RWPE2 (cell line): ENCODE measurements around the gene CKAP4.

Experiments
- ATAC-seq: fragments of 200-7000 bp; cut with Tn5 transposase; 3 replicates; pipeline ENCODE4 v1.9.1; 2021; ENCODE audit warnings: low read depth
- DNase-seq: peaks from one replicate; pipeline ENCODE4 v3.0.0-alpha.2; 2020; ENCODE audit warnings: low spot score
- H3K27ac ChIP-seq: fragments of 450-650 bp; 2 replicates; pipeline ENCODE4 v1.5.1; 2017; ENCODE audit warnings: mild to moderate bottlenecking; ENCODE audit not compliant: poor library complexity, severe bottlenecking
- H3K27me3 ChIP-seq: fragments of 250-450 bp; sonication (Bioruptor Pico); 2 replicates; pipeline ENCODE4 v1.5.1; 2021; ENCODE audit warnings: mild to moderate bottlenecking, moderate library complexity; ENCODE audit not compliant: insufficient read depth, poor library complexity, severe bottlenecking
- H3K36me3 ChIP-seq: fragments of 250-450 bp; sonication (Bioruptor Pico); 2 replicates; pipeline ENCODE4 v1.5.1; 2020; ENCODE audit warnings: low read depth, mild to moderate bottlenecking, moderate library complexity
- H3K4me1 ChIP-seq: fragments of 250-450 bp; sonication (Bioruptor Pico); 2 replicates; pipeline ENCODE4 v1.5.1; 2021; ENCODE audit warnings: mild to moderate bottlenecking, moderate library complexity; ENCODE audit not compliant: insufficient read depth, poor library complexity, severe bottlenecking
- H3K4me3 ChIP-seq: fragments of 250-450 bp; sonication (Bioruptor Pico); 2 replicates; pipeline ENCODE4 v1.5.1; 2021; ENCODE audit warnings: mild to moderate bottlenecking, moderate library complexity; ENCODE audit not compliant: severe bottlenecking
- H3K9me3 ChIP-seq: fragments of 250-450 bp; sonication (Bioruptor Pico); 2 replicates; pipeline ENCODE4 v1.5.1; 2021; ENCODE audit warnings: mild to moderate bottlenecking, moderate library complexity; ENCODE audit not compliant: severe bottlenecking
- TF ChIP-seq, protein P1 (sequence below): fragments of 450-650 bp; IDR thresholded peaks from one replicate; pipeline ENCODE4 v1.5.1; 2017; ENCODE audit warnings: mild to moderate bottlenecking, moderate library complexity; ENCODE audit not compliant: poor library complexity, severe bottlenecking

The CKAP4 gene

DNA sequence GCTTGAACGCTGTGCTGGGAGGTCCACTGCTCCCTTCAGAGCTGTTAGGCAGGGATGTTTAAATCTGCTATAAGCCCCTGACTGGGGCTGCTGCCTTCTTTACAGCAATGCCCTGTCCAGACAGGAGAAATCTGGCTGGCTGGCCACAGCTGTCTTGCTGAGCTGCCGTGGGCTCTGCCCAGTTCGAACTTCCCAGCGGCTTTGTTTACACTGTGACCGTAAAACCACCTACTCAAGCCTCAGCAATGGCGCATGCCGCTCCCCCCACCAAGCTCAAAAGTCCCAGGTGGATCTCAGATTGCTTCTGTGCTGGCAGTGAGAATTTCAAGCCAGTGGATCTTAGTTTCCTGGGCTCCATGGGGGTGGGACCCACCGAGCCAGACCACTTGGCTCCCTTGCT lies 35.8 kb downstream of the CKAP4 start:
- Histone ChIP-seq H3K27me3 (peaks cover 10% of the 10 kb centered on the region), H3K9me3 (no peaks in the 10 kb centered on the region), H3K4me3 (no peak overlapping the region), H3K36me3 (no peaks in the 10 kb centered on the region), H3K4me1 (no peaks in the 10 kb centered on the region), H3K27ac (no peak overlapping the region)
- ATAC-seq (no peak), DNase-seq (no peak)
- TF ChIP-seq, protein P1, sequence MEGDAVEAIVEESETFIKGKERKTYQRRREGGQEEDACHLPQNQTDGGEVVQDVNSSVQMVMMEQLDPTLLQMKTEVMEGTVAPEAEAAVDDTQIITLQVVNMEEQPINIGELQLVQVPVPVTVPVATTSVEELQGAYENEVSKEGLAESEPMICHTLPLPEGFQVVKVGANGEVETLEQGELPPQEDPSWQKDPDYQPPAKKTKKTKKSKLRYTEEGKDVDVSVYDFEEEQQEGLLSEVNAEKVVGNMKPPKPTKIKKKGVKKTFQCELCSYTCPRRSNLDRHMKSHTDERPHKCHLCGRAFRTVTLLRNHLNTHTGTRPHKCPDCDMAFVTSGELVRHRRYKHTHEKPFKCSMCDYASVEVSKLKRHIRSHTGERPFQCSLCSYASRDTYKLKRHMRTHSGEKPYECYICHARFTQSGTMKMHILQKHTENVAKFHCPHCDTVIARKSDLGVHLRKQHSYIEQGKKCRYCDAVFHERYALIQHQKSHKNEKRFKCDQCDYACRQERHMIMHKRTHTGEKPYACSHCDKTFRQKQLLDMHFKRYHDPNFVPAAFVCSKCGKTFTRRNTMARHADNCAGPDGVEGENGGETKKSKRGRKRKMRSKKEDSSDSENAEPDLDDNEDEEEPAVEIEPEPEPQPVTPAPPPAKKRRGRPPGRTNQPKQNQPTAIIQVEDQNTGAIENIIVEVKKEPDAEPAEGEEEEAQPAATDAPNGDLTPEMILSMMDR, result no peak

DNA sequence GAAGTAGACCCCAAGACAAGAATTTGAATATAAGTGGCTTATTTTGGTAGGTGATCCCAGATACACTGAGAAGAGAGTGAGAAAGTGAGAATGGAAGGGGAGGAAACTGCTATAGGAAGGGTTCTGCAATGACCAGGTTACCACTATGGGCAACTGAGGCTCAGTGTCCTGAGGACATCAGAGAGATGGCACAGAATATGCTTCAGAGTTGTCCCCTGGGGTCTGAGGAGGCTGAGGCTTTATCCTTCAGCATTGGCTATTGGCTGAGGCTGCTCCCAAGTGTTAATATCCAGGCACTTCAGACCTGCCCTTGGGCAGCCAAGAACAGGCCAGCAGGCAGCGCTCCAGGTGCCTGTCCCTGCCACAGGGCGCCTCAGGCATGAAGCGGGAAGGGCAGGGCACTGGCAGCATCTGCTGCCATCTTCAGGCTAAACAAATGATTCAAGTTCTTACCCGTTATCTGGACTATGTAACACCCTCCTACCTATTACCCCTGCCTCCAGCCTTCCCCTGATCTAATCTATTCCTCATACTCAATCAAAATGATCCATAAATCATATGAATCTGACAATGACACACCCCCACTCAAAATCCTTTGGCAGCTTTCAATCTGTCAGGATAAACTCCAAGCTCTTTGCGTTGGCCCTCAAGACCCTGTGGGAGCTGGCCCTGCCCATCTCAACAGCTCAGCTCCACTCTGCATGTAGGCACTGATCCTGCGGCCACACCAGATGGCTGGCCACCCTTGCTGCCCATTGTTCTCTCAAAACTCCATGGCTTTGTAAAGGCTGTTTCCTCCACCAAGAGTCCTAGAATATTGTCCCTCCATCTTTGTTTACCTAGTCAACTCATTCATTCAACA lies 42.4 kb downstream of the CKAP4 start:
- Histone ChIP-seq H3K9me3 (no peaks in the 10 kb centered on the region), H3K36me3 (no peaks in the 10 kb centered on the region), H3K4me3 (no peak overlapping the region), H3K27ac (no peak overlapping the region), H3K4me1 (no peaks in the 10 kb centered on the region), H3K27me3 (no peaks in the 10 kb centered on the region)
- DNase-seq (no peak), ATAC-seq (peak; percentile 67)
- TF ChIP-seq, protein P1, result peak; percentile 43

DNA sequence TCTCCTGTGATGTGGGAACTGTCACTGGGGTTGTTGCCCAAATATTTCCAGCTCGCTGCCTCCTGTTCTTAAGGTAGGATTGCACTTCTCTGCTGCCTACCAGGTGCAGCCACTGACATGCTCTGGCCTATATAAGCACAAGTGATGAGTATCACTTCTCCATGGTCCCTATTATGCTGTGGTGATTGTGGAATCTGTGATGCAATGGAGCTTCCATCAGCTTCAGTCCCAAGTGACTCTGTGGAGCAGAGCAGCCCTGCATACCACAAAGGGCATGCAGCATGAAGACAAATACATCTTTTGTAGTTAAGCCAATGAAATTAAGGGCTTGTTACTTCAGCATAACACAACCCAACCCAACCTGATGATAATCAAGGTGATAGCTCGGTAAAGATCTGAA lies 43.5 kb downstream of the CKAP4 start:
- H3K9me3 ChIP-seq, result no peaks in the 10 kb centered on the region
- TF ChIP-seq, protein P1, result no peak
- H3K27me3 ChIP-seq, result no peaks in the 10 kb centered on the region
- ATAC-seq (no peak), DNase-seq (no peak)
- no peaks in the 10 kb centered on the region for H3K4me1 ChIP-seq
- H3K27ac ChIP-seq, result no peak overlapping the region
- no peaks in the 10 kb centered on the region for H3K36me3 ChIP-seq
- no peak overlapping the region for H3K4me3 ChIP-seq

GRCh38 chr12:106197906-106198623 lies 49.8 kb downstream of the CKAP4 start:
- TF ChIP-seq, protein P1, result no peak
- Histone ChIP-seq H3K4me3 (no peak overlapping the region), H3K4me1 (no peaks in the 10 kb centered on the region), H3K36me3 (no peaks in the 10 kb centered on the region), H3K9me3 (no peaks in the 10 kb centered on the region), H3K27me3 (no peaks in the 10 kb centered on the region), H3K27ac (no peak overlapping the region)
- no peak for DNase-seq
- no peak for ATAC-seq

GRCh38 chr12:106195621-106196027 lies 52.2 kb downstream of the CKAP4 start:
- no peak for DNase-seq
- Histone ChIP-seq H3K27me3 (no peaks in the 10 kb centered on the region), H3K27ac (no peak overlapping the region), H3K4me1 (no peaks in the 10 kb centered on the region), H3K9me3 (no peaks in the 10 kb centered on the region), H3K36me3 (no peaks in the 10 kb centered on the region), H3K4me3 (no peak overlapping the region)
- TF ChIP-seq, protein P1, result no peak
- ATAC-seq, result no peak
